GM19438 (cell line): ENCODE results near the gene SEC16A.

Experiments used
- ATAC-seq: cut with Tn5 transposase; IDR thresholded peaks from one replicate; pipeline ENCODE4 v1.9.1; 2021; ENCODE audit warnings: low read depth; ENCODE audit not compliant: unreplicated experiment

Gene SEC16A

DNA sequence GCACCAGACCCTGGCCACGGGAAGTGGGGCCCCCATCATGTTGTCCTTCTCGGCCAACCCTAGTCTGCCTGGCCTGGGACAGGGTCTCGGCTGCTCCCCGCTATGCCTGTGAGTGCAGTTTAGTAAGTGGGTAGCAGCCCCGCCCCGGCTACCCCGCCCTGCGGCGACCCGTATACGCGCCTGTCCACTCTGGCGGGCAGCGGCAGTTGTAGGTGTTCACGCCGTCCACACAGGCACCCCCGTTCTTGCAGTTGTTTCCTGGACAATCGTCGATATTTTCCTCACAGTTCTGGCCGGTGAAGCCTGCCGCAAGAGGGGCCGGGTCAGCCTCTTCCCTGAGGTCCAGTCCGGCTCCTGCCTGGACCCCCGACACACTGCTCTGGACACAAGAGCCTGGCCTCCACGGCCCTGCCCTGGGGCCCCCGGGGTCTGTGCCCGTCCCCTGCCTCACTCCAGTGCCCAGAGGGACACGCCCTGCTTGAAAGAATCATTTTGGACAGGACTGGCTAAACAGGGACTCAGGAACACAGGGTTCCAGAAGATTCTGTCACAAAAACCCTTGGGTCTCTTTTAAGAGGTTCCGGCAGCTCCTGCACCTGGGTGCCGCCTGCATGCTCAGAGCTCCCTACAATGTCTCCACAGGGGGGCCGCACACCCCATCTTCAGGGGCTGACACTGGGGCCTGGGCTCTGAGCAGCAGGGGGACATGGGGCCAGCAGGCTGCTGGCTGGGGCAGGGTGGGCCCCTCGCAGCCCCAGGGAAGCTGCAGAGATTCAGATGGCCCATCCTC lies 36.6 kb upstream of the SEC16A start:
- no peak for ATAC-seq

DNA sequence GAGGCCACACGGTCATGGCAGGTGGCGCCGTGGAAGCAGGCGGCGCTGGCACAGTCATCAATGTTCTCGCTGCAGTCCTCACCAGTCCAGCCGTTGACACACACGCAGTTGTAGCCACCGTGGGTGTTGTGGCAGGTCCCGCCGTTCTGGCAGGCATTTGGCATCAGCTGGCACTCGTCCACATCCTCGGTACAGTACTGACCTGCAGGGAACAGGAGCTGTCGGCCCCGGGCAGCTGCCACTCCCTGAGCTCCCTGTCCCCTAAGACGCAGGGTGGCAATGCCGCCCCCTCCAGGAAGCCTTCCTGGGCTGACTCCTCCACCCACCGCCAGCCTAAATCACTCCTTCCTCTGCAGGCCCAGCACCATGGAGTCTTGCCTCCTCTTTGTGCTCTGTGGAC lies 35.8 kb upstream of the SEC16A start:
- ATAC-seq = no peak

DNA sequence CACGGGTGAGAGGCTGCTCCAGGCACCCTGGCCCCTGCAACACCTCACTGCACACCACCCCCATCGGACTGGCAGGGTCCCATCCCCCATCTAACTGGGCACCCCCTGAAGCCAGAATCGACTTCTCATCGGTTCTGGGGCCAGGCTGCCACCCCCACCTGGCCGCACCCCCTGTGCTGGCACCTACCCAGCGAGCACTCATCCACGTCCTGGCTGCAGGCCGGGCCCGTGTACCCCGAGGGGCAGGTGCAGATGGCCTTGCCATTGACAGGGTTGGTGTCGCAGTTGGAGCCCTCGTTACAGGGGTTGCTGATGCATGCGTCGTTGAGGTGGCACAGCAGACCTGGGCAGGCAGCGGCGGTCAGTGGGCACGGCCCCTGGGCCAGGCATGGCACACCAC lies 35.1 kb upstream of the SEC16A start:
- ATAC-seq = no peak

DNA sequence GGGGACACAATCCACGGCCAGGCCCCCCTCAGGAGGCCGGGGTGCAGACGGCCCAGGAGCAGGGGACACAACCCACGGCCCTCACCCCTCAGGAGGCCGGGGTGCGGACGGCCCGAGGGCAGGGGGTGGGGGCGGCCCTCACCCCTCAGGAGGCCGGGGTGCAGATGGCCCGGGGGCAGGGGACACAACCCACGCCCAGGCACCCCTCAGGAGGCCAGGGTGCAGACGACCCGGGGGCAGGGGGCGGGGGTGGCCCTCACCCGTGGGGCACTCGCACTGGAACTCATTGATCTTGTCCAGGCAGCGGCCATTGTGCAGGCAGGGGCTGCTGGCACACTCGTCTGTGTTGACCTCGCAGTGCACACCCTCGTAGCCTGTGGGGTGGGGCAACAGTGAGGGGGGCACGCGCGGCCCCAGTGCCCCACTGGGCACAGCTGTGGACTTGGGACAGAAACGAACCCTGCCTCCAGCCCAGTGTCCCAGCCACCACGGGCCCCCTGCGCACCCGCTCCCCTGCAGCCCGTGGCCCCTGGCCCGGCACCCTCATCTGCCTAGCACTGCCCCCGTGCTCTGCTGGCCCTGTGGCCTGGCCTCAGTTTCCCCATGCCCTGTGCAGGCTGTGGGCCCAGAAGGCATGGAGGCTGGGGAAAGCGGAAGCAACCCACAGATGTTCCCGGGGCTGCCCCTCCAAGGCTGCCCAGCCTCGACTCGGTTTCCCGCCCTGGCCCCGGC lies 34.3 kb upstream of the SEC16A start:
- no peak for ATAC-seq

DNA sequence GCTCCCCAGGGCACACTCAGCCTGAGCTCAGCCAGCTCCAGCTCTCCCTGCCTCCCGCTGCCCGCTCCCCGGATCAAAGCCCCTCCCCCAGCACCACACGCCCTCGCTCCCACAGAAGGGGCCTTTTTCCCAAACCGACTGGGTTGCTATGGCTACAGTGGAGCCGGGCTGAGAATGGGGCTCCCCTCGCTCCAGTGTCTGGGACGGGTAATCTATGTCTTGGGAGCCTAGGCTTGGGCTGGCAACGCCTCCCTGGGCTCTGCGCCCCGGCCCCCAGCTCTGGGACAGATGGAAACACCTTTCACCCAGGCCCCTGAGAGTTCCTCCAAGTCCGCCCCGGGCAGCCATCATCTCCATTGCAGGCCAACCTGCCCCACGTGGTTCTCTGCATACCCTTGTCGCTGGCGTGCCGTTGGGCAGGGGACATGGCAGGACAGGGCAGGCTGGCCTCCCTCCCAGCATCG lies 33.4 kb upstream of the SEC16A start:
- ATAC-seq = no peak

DNA sequence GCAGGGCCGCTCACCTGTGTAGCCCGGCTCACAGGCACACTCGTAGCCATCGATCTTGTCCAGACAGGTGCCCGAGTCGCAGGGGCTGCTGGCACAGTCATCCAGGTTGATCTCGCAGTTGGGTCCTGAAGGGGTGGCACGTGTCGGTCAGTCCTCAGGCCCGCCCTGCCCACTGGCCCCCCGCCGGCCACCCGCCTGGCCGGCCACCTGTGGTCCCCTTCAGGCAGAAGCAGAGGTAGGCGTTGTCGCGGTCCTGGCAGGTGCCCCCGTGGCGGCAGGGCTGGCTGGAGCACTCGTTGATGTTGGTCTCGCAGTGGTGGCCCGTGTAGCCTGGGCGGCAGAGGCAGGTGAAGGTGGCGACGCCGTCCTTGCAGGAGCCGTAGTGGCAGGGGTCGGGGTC lies 32.4 kb upstream of the SEC16A start:
- no peak for ATAC-seq

DNA sequence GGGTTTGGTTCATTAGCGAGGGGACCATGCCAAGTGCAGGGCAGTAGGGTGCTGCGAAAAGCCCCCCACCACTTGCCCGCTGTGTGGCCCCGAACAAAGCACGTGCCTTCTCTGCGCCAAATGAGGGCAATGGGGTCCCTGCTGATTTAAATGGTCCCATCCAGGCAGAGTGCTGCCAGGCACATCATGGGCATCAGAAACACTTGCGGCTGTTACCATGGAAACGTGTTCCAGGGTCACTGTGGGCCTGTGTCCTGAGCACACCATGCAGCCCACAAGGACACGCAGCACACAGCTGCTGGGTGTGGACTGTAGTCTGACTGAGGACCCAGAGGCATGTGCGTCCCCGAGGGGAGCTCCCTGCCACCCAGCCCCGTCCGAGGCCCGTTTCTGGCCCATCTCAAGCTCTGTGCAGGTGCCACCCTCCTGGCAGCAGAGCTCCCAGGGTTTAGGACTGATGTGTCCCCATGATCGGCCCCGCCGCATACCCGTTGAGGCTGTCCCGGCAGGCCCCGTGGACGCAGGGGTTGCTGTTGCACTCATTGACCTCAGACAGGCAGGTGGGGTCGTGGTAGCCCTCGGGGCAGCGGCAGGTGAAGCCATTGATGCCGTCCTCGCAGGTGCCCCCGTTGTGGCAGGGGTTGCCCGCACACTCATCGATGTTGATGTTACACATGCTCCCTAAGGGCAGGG lies 31.3 kb upstream of the SEC16A start:
- no peak for ATAC-seq

DNA sequence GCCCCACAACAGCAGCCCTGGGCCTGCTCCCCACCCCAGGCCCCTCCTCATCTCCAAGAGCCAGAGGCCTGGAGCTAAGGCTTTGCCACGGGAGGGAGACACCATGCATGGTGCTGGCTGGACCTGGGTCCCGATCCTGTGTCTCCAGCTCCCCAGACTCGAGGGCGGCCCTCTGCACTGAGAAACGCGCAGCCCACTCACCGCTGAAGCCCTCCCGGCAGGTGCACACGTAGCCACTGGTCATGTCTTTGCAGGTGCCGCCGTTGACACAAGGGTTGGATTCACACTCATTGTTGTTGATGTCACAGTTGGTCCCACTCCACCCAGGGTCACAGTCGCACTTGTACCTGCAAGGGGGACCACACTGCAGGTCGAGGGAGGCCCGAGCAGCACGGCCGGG lies 30.4 kb upstream of the SEC16A start:
- ATAC-seq = no peak

DNA sequence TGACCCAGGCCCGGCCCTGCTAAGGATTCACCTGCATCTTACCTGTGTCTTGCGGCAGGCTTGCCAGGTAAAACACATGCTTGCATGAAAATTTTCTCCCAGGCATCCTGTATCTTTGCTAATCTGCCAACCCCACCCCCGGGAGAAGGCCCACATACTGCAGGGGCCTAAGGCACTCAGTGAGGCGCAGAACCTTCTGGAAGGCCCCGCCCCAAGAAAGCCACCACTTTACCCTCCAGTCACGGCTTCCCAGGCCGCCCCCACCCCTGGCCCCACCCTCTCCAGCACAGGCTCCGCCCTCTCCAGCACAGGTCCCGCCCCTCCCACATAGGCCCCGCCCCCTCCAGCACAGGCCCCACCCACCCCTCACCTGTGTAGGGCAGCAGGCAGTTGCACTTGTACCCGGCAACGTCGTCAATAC lies 29.8 kb upstream of the SEC16A start:
- ATAC-seq = no peak

DNA sequence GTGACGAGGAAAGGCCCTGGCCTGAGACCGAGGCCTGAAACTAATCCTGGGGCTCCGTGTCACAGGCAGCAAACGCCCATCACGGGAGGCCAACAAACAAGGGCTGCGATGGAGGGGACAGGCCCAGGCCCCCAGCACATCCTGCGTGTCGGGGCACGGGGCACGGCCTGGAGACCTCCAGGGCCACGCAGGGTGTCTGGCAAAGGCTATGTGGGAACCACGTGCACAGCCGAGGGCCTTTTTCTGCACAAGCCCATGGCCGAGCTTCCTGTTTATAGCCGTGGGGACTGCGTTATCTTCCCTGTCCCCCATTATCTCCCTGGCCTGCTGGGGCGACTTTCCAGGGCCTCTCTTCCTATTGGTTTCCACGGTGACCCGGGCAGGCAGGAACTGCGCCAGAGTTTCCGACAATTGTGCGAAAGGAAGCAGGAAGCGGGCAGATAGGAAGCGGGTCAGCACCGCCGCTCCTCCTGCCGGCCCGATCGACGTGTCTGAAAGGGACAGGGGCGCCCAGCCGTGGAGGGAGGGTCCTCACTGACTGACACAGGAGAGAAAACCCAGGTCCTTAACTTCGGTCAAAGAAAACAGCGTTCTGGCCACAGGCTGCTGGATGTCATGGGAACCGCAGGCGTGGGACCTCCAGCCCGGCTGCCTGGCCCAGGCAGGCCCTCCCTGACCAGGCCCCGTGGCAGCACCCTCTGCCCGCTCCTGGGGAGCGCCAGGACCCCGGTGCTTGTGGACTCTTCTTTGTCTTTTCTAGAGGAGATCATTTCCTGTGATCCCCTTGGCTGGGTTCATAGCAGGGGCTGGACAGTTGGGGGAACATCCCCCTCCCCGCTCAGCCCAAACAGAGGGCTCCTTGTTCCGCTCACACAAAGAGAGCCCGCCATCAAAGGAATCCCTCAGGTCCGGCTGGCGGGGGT lies 29.1 kb upstream of the SEC16A start:
- ATAC-seq = no peak

DNA sequence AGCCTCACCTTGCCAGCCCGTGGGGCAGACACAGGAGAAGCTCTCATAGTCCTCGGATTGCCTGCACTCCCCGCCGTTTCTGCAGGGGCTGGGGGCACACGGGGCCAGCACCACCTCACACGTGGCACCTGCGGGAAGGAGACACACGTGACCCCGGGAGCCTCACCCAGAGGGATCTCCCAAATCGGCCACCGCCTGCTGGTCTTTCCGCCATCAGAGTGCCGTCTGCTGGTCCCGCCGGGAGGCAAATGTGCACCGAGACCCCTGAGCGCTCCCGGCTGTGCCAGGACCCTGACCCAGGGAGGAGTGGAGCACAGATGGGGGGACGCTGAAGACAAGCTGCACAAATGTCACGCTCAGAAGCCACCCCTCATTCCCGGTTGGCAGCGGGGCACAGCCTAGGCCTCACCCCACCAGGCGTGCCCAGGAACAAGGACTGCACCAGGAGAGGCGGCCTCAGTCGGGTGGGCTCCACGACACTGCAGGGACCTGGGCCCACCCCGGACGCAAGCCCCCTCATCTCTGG lies 28.4 kb upstream of the SEC16A start:
- ATAC-seq = no peak

DNA sequence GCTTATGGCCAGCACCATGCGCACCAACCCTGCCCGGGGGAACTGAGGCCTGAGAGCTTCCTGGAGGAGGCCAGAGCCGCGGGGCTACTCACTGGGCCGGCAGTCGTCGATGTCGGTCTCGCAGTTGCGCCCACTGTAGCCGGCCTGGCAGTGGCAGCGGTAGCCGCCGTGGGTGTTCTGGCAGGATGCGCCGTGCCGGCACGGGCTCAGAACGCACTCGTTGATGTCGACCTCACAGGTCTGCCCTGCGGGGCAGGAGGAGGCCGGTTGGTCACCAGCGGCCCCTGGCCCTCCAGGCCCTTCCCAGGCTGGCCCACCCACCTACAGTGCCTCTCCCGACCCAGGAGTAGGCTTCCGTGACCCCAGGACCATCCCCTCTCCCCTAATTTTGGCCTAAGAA lies 27.7 kb upstream of the SEC16A start:
- ATAC-seq = no peak

DNA sequence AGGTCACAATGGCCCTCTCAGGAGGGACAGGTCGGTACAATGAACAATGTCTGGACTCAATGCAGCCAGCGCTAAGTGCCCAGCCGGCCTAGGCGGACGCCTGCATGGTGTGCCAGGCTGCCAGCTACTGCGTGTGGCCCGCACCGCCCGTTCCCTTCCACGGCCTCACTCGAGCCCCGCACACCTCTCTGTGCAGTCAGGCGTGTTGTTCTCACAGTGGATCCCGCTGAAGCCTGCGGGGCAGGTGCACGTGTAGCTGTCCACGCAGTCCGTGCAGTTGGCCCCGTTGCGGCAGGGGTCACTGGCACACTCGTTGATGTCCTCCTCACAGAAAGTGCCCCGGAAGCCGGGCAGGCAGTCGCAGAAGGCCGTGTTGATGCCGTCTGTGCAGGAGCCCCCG lies 26.7 kb upstream of the SEC16A start:
- no peak for ATAC-seq

DNA sequence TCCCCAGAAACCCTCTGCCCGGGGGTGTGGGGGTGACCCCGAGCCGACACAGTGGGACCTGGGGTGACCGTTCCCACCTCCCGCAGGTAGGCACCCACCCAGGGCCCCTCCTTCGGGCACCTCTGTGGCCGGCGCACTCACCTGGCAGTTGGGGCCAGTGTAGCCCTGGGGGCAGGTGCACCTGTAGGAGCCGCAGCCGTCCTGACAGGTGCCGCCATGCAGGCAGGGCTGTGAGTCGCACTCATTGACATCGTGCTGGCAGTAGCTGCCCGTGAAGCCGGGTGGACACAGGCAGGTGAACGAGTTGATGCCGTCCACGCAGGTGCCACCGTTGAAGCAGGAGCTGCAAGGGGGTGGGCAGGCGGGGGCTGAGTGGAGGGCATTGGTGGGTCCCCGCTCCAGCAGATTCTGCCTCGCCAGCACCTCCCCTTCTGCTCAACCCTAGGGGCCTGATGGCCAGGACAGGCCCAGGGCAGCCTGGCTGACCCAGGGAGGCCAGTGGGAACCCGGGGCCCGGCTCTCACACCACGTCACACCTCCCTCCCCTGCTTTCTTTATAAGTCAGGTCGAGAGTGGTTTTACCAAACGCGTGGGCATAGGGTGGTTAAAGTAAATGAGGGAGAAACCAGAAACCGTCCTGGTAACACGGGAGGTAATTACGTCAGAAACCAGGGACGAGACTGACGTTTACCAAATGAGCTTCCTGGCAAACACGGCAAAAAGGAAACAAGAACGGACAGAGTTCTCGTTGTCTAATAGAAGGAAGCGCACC lies 26.1 kb upstream of the SEC16A start:
- no peak for ATAC-seq

DNA sequence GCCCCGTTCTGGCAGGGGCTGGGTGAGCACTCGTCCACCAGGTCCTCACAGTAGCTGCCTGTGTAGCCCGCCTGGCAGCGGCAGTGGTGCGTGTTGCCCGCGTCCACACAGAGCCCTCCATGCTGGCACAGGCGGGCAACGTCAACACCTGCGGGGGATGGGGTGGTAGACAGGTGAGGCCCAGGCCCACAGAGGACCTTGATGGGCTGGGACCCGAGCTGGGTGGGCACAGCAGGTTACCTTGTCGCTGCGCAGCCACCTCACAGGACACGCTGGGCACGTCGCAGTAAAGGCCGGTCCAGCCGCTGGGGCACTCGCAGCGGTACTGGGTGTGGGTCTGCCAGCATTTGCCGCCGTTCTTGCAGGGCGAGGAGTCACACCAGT lies 25.1 kb upstream of the SEC16A start:
- ATAC-seq = no peak

DNA sequence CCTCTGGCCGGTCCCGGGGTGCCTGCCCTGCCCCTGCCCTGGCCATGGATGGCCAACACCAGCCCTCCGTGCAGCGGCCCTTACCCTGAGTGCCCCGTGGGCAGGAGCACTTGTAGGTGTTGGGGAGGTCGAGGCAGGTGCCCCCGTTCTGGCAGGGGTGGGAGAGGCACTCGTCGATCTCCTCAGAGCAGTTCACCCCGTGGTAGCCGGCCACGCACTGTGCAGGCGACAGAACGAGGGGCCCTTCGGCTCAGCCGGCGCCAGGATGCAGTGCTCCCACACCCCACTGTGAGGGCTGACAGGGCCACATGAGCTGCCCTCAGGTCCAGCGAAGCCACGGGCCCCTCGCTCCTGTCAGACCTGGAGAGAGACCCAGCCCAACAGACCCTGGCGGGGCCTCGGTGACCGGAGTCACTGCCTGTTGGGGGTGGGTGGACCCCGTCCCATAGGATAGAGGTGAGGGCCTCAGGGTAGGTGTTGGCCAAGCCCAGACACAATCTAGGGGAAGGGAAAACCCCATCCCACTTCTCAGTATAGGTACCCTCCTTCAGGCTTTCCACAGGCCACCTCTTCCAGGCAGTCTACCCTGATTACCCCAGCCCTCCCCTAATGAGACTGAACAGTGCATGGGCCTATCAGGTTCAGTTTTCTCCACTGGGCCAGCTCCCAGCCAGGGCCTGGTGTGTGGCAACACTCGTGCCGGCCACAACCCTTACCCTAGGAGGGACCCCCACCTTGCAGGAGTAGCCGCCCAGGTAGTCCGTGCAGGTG lies 24.6 kb upstream of the SEC16A start:
- ATAC-seq = no peak

DNA sequence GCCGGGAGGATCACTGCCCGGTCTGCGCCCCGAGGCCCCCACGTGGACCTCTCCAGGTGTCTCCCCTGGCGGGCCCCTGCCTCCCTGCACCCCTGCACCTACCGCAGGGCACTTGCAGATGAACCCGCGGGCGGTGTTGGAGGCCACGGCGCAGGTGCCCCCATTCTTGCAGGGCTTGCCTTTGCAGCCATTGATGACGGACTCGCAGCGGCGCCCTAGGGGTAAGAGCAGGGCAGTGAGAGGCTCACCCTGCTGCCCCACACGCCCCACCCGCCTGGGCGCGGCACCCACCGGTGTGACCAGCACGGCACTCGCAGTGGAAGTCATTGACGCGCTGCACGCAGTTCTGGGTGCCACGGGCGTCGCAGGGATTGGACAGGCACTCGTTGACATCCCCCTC lies 23.6 kb upstream of the SEC16A start:
- no peak for ATAC-seq
